Endothelial cell of umbilical vein (primary cell): ENCODE measurements around the gene ATR. TPM values are rescaled to one million over a fixed set of nuclear protein-coding genes. Genes with fewer than 3 reads are reported as not detected.

ENCODE experiments used
- BruUV-seq: library from RNA; stranded (reverse); fragments of 400-500 nt; replicated peaks from 2 replicates; lab custom pipeline; 2021; lab: Mats Ljungman, UMichigan
- CTCF ChIA-PET: fragments of 300-600, 350-600 bp; sonication (Branson Sonifier 250); formaldehyde crosslinking; loops from one replicate; lab custom pipeline; 2021; ENCODE audit warnings: antibody characterized with exemption, inconsistent platforms; lab: Charles Lee
- POLR2A ChIA-PET: fragments of 300-600, 350-600 bp; sonication (Branson Sonifier 250); formaldehyde crosslinking; loops from one replicate; lab custom pipeline; 2021; ENCODE audit warnings: antibody characterized with exemption, inconsistent platforms; lab: Charles Lee
- DNase-seq: peaks from one replicate; pipeline ENCODE4 v3.0.0-alpha.2; 2011; ENCODE audit warnings: low read depth, low spot score
- FAIRE-seq: peaks from 2 replicates; lab custom pipeline; 2011; peaks lifted over from hg19 to GRCh38; lab: Jason Lieb, UNC
- H2AFZ ChIP-seq: 2 replicates; pipeline ENCODE4 v1.6.0; 2012; ENCODE audit warnings: low read depth, low read length, control low read depth, inconsistent platforms
- H3K27ac ChIP-seq: 2 replicates; pipeline ENCODE4 v1.5.1; 2011; ENCODE audit warnings: low read depth, mild to moderate bottlenecking, control low read depth, low read length, moderate library complexity; ENCODE audit not compliant: insufficient read depth
- H3K27me3 ChIP-seq, 2 experiments: 2 replicates each; pipeline versions ENCODE4 v1.6.0 to v1.6.1; 2011; ENCODE audit warnings: low read length in 2 of 2, mixed read lengths in 1 of 2; ENCODE audit not compliant: control insufficient read depth in 2 of 2, insufficient read depth in 2 of 2
- H3K36me3 ChIP-seq, 2 experiments: 2 replicates in 1 of 2; 3 replicates in 1 of 2; pipeline ENCODE4 v1.5.1; 2011; ENCODE audit warnings: low read length in 2 of 2, mild to moderate bottlenecking in 1 of 2, moderate library complexity in 1 of 2; ENCODE audit not compliant: control insufficient read depth in 2 of 2, insufficient read depth in 2 of 2; ENCODE audit errors: extremely low read depth in 1 of 2
- H3K4me1 ChIP-seq: 3 replicates; pipeline ENCODE4 v1.5.1; 2011; ENCODE audit warnings: mild to moderate bottlenecking, low read length; ENCODE audit not compliant: control insufficient read depth, insufficient read depth; ENCODE audit errors: extremely low read depth
- H3K4me2 ChIP-seq: 2 replicates; pipeline ENCODE4 v1.6.1; 2011; ENCODE audit warnings: low read length, control low read depth, mixed read lengths; ENCODE audit not compliant: insufficient read depth
- H3K4me3 ChIP-seq, 3 experiments: fragments of 200-600 bp in 1 of 3; sonication (generic), shearing (Covaris generic) in 1 of 3; replicated peaks in 1 of 3; 2 replicates each; pipeline ENCODE4 v1.5.1; 2011 to 2016; ENCODE audit warnings: control low read depth in 3 of 3, low read length in 3 of 3, mild to moderate bottlenecking in 2 of 3, inconsistent platforms in 1 of 3, low read depth in 1 of 3, moderate library complexity in 1 of 3; ENCODE audit not compliant: insufficient read depth in 1 of 3
- H3K79me2 ChIP-seq: 2 replicates; pipeline ENCODE4 v1.6.0; 2012; ENCODE audit warnings: low read length, inconsistent platforms; ENCODE audit not compliant: control insufficient read depth, insufficient read depth
- H3K9ac ChIP-seq: replicated peaks from 2 replicates; pipeline ENCODE3; 2011; ENCODE audit warnings: low read length, control low read depth; ENCODE audit not compliant: insufficient read depth; ENCODE audit errors: extremely low read depth
- H3K9me1 ChIP-seq: replicated peaks from 3 replicates; pipeline ENCODE4 v1.6.0; 2011; ENCODE audit warnings: mild to moderate bottlenecking, low read length; ENCODE audit not compliant: control insufficient read depth, insufficient read depth; ENCODE audit errors: extremely low read depth
- H3K9me3 ChIP-seq: replicated peaks from 2 replicates; pipeline ENCODE4 v1.5.1; 2012; ENCODE audit warnings: low read length, inconsistent platforms; ENCODE audit not compliant: control insufficient read depth, insufficient read depth
- H4K20me1 ChIP-seq: replicated peaks from 2 replicates; pipeline ENCODE3; 2011; ENCODE audit warnings: mild to moderate bottlenecking, low read length; ENCODE audit not compliant: control insufficient read depth, insufficient read depth; ENCODE audit errors: extremely low read depth
- EZH2 ChIP-seq: IDR thresholded peaks from 2 replicates; pipeline ENCODE4 v1.6.1; 2012; ENCODE audit warnings: borderline replicate concordance, low read depth, mild to moderate bottlenecking, moderate library complexity, low read length, inconsistent platforms; ENCODE audit not compliant: severe bottlenecking
- JUN ChIP-seq: IDR thresholded peaks from 2 replicates; pipeline ENCODE4 v1.6.1; 2011; ENCODE audit warnings: borderline replicate concordance, low read depth; ENCODE audit not compliant: insufficient read length, insufficient read depth
- dilution Hi-C: fragments of 300-500 bp; cut with MboI; formaldehyde crosslinking; loops from one replicate; pipeline ENCODE4 v1.15.0; 2019; ENCODE audit warnings: low sequenced_read_pairs; ENCODE audit not compliant: extremely low pct_ligation_motif_present
- intact Hi-C: fragments of 100-400 bp; cut with micrococcal nuclease; formaldehyde crosslinking; loops from one replicate; pipeline ENCODE4 v1.10.0; 2022
- polyA plus RNA-seq, 4 experiments: library from polyadenylated mRNA; depleted of rRNA in 3 of 4; stranded (reverse) in 3 of 4; unstranded in 1 of 4; fragments of >200 nt; gene quantifications; 2 replicates each; pipeline versions ENCODE4 v1.2.1 to v1.2.3, GENCODE V29; 2011 to 2012; ENCODE audit warnings: missing spikeins in 1 of 4
- total RNA-seq: library from RNA; stranded (reverse); gene quantifications from 2 replicates; pipeline ENCODE4 v1.2.3, GENCODE V29; 2021

The ATR gene
- total and polyA plus RNA-seq, 2 donors (not counting 3 experiments of a cell fraction or from before 2014, with no cell fraction given): 6.3 to 23.6 TPM

DNA sequence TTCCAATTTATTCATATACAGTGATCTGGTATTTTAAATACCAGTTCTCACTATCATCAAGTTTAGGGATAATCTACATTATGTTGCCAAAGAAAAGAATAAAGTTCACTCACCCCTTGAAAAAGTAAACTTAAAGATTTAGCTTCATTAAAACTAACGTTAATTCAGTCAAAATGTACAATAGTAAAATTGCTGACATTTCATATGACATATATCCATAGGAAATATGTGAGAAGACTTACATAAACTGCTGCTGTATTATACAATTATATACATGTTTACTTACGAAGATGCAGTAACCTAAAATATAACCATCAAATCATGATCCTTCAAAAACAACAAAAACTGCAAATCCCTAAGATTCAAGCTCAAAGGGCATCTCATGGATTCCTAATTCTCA is 44.0 kb downstream of the ATR start:
- Histone ChIP-seq H3K27ac (no peak overlapping the region), H3K9me3 (no peaks in the 10 kb centered on the region), H4K20me1 (no peaks in the 10 kb centered on the region), H3K9ac (no peak overlapping the region), H3K27me3 (no peaks in the 10 kb centered on the region), H3K4me3 (no peak overlapping the region), H3K79me2 (no peaks in the 10 kb centered on the region), H3K4me1 (no peaks in the 10 kb centered on the region), H2AFZ (no peak overlapping the region), H3K9me1 (peaks cover 3% of the 10 kb centered on the region), H3K36me3 (peaks cover 3 to 6% of the 10 kb centered on the region in 2 experiments), H3K4me2 (no peak overlapping the region)
- FAIRE-seq (no peak), DNase-seq (no peak)
- dilution Hi-C loops (no loop called here), intact Hi-C loops (no loop called here)
- ChIA-PET CTCF (interaction anchor here (1.0 kb wide), 1 partner anchor 10 kb away, joined by 4 read pairs; no protein-coding TSS in a partner anchor), POLR2A (no interaction called here)
- TF ChIP-seq JUN: no peak
- BruUV-seq: no TSS peak

DNA sequence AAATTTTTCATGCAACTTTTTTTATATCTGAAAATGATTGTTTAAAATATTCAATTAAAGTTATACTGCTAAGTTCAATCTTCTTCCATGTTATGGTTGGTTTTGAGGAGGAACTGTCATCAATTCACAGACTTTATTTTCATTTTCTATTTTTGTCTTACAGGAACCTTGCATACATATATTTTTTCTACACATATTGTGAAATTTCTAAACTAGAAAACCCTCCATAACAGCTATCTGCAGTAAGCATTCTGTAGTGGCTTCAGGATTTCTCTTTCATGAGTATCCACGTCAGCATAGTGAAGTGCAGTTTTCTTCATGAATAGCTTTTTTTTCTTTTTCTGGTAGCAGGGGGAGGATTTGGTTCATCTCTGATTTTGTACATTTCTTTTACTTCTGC is 48.2 kb downstream of the ATR start:
- Histone ChIP-seq H3K9me1 (no peaks in the 10 kb centered on the region), H2AFZ (no peak overlapping the region), H3K4me1 (no peaks in the 10 kb centered on the region), H3K9ac (no peak overlapping the region), H3K27me3 (no peaks in the 10 kb centered on the region), H3K79me2 (no peaks in the 10 kb centered on the region), H3K4me3 (no peak overlapping the region), H3K9me3 (no peaks in the 10 kb centered on the region), H3K4me2 (no peak overlapping the region), H4K20me1 (no peaks in the 10 kb centered on the region), H3K27ac (no peak overlapping the region), H3K36me3 (peaks cover 0 to 3% of the 10 kb centered on the region in 2 experiments)
- CTCF ChIA-PET: interaction anchor here (1.3 kb wide), 2 partner anchors 10 to 47 kb away, joined by 3 to 5 read pairs; no protein-coding TSS in a partner anchor
- intact Hi-C loops: no loop called here
- FAIRE-seq (no peak), DNase-seq (no peak)
- no TSS peak for BruUV-seq
- dilution Hi-C loops: no loop called here
- TF ChIP-seq EZH2: no peak
- POLR2A ChIA-PET: no interaction called here
